ENCODE measurements around the gene CDC27. TPM values are rescaled to one million over a fixed set of nuclear protein-coding genes. Genes with fewer than 3 reads are reported as not detected.

CDC27 gene
- total RNA-seq, 1 experiment from 2014 or later = 95.9 TPM

DNA sequence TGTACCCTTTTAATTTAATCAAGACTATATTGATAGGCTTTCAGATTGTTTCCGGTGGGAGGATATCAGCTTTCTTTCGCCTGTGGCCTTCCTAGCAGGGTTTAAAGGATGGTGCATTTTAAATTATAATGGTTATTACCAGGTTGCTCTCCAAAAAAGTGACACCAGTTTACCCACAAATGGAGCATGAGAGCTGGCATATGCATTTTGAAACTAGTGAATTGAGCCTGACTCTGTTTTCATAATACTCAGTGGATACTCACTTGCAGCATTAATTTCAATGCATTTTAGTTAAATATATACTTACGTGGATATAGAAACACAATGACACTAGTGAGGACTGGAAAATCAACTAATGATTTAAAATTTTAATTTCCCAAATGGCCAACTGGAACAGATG is 25.8 kb upstream of the CDC27 start:
- intact Hi-C loops (cut with micrococcal nuclease; ENCODE audit: unreplicated experiment) = no loop called here

GRCh38 chr17:47213540-47213939 is 24.4 kb upstream of the CDC27 start:
- H3K27ac ChIP-seq (ENCODE audit: low read depth, low read length, poor library complexity, severe bottlenecking) = no peak overlapping the region
- no peak for DNase-seq (ENCODE audit: low spot score)
- no peak overlapping the region for H3K4me3 ChIP-seq (ENCODE audit: low read depth, low read length, poor library complexity, severe bottlenecking)
- ChIA-PET CTCF (no interaction called here), POLR2A (ENCODE audit: low non-redundant PET) (no interaction called here)
- no peak for TF ChIP-seq EZH2 (IDR thresholded peaks at IDR 0.05; ENCODE audit: borderline replicate concordance, low read depth, low read length, poor library complexity, severe bottlenecking)
- TF ChIP-seq, protein P1, sequence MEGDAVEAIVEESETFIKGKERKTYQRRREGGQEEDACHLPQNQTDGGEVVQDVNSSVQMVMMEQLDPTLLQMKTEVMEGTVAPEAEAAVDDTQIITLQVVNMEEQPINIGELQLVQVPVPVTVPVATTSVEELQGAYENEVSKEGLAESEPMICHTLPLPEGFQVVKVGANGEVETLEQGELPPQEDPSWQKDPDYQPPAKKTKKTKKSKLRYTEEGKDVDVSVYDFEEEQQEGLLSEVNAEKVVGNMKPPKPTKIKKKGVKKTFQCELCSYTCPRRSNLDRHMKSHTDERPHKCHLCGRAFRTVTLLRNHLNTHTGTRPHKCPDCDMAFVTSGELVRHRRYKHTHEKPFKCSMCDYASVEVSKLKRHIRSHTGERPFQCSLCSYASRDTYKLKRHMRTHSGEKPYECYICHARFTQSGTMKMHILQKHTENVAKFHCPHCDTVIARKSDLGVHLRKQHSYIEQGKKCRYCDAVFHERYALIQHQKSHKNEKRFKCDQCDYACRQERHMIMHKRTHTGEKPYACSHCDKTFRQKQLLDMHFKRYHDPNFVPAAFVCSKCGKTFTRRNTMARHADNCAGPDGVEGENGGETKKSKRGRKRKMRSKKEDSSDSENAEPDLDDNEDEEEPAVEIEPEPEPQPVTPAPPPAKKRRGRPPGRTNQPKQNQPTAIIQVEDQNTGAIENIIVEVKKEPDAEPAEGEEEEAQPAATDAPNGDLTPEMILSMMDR (conservative IDR thresholded peaks at IDR 0.05; ENCODE audit: low read depth, low read length) = no peak
- no peaks in the 10 kb centered on the region for H3K27me3 ChIP-seq (replicated peaks; ENCODE audit: insufficient read depth, low read depth, low read length, poor library complexity)
- no peaks in the 10 kb centered on the region for H3K4me1 ChIP-seq (ENCODE audit: insufficient read depth, low read length, poor library complexity, severe bottlenecking)
- no peaks in the 10 kb centered on the region for H3K36me3 ChIP-seq (ENCODE audit: insufficient read depth, low read length, poor library complexity, severe bottlenecking)
- BruUV-seq (replicated peaks) = no TSS peak
- intact Hi-C loops (cut with micrococcal nuclease; ENCODE audit: unreplicated experiment) = no loop called here
- H3K9me3 ChIP-seq (ENCODE audit: low read depth, low read length, poor library complexity, severe bottlenecking) = no peaks in the 10 kb centered on the region

More for the DNA sequence above, 25.8 kb upstream of the CDC27 start:
- Histone ChIP-seq H3K4me3 (ENCODE audit: low read depth, low read length, poor library complexity, severe bottlenecking) (no peak overlapping the region), H3K4me1 (ENCODE audit: insufficient read depth, low read length, poor library complexity, severe bottlenecking) (no peaks in the 10 kb centered on the region), H3K27me3 (replicated peaks; ENCODE audit: insufficient read depth, low read depth, low read length, poor library complexity) (no peaks in the 10 kb centered on the region), H3K9me3 (ENCODE audit: low read depth, low read length, poor library complexity, severe bottlenecking) (no peaks in the 10 kb centered on the region), H3K36me3 (ENCODE audit: insufficient read depth, low read length, poor library complexity, severe bottlenecking) (no peaks in the 10 kb centered on the region), H3K27ac (ENCODE audit: low read depth, low read length, poor library complexity, severe bottlenecking) (no peak overlapping the region)
- POLR2A ChIA-PET (ENCODE audit: low non-redundant PET) = no interaction called here
- no peak for DNase-seq (ENCODE audit: low spot score)
- CTCF ChIA-PET = no interaction called here
- BruUV-seq (replicated peaks) = no TSS peak
- TF ChIP-seq, protein P1 (conservative IDR thresholded peaks at IDR 0.05; ENCODE audit: low read depth, low read length) = no peak
- TF ChIP-seq EZH2 (IDR thresholded peaks at IDR 0.05; ENCODE audit: borderline replicate concordance, low read depth, low read length, poor library complexity, severe bottlenecking) = no peak

DNA sequence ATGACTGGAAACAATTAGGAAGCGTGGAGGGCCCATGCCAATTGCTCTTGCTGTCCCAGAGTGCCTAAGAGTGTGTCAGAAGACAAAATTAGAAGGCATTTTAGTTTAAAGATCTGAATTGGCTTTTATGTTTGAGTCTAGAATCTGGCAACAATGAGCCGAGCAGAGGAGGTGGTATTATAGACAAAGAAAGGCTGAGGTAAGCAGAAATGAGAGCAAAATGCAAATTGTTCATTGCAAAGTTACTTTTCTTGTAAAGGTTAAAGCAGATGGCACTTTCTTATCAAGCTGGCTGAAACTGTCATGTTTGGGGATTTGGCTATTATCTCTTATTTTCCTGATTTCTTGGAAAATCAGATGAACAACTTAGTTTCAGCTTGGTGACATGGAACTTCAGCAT is 23.4 kb upstream of the CDC27 start:
- Histone ChIP-seq H3K36me3 (ENCODE audit: insufficient read depth, low read length, poor library complexity, severe bottlenecking) (no peaks in the 10 kb centered on the region), H3K4me3 (ENCODE audit: low read depth, low read length, poor library complexity, severe bottlenecking) (no peak overlapping the region), H3K27ac (ENCODE audit: low read depth, low read length, poor library complexity, severe bottlenecking) (no peak overlapping the region), H3K4me1 (ENCODE audit: insufficient read depth, low read length, poor library complexity, severe bottlenecking) (no peaks in the 10 kb centered on the region), H3K27me3 (replicated peaks; ENCODE audit: insufficient read depth, low read depth, low read length, poor library complexity) (no peaks in the 10 kb centered on the region), H3K9me3 (ENCODE audit: low read depth, low read length, poor library complexity, severe bottlenecking) (no peaks in the 10 kb centered on the region)
- TF ChIP-seq, protein P1 (conservative IDR thresholded peaks at IDR 0.05; ENCODE audit: low read depth, low read length) = no peak
- no peak for TF ChIP-seq EZH2 (IDR thresholded peaks at IDR 0.05; ENCODE audit: borderline replicate concordance, low read depth, low read length, poor library complexity, severe bottlenecking)
- POLR2A ChIA-PET (ENCODE audit: low non-redundant PET) = no interaction called here
- DNase-seq (ENCODE audit: low spot score) = no peak
- CTCF ChIA-PET = no interaction called here
- no TSS peak for BruUV-seq (replicated peaks)
- intact Hi-C loops (cut with micrococcal nuclease; ENCODE audit: unreplicated experiment) = no loop called here
